Stimulated activated CD4-positive, alpha-beta T cell treated with anti-CD3 and anti-CD28 coated beads, Interleukin-4, amount 100 ng/mL, for 1 hour (primary cell): Measurements from ENCODE around the gene UTS2R.

Experiments used
- DNase-seq: peaks from one replicate; pipeline ENCODE4 v3.0.0-alpha.2; 2020

Gene UTS2R

GRCh38 chr17:82371333-82372248 is at the start of gene UTS2R:
UTS2R (plus strand) TSS chr17:82371765; CDS start chr17:82374325, 2,560 bp downstream.
- DNase-seq = no peak

- no peak for DNase-seq
These were observed 49.6 kb upstream of the UTS2R start for GRCh38 chr17:82321947-82322466.

- no peak for DNase-seq
These were observed 48.8 kb upstream of the UTS2R start for GRCh38 chr17:82322526-82323453.

DNA sequence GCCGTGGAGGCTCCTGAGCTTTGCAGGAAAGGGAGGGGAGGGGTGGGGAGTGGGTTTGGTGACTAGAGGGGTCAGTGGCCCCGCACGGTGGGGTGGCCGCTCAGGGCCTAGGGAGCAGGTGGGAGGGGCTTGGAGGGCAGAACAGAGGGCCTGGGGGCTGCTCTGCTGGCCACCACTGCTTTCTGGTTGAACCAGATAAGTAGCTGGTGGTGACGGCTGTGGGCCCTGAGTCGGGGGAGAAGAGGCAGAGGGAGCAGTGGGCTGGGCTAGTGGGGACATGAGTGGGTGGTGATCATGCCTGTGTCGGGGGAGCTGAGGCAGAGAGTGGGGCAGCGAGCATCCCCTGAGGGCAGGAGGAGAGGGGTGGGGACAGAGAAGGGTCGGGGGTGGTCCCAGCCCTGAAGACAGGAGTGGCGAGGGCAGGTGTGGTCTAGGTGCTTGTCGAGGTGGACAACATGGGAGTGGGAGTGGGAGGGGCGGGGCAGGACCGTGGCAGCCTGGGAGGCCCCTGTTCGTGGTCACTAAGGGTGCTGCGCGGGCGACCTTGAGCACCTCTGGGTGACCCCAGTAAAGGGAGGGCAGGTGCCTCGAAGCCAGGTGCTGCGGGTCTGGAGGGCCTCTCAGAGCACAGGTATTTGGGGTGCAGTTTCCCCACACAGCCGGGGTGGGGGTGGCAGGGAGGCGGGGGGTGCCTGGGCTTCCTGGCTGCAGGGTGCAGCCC is 47.9 kb upstream of the UTS2R start:
- no peak for DNase-seq

DNA sequence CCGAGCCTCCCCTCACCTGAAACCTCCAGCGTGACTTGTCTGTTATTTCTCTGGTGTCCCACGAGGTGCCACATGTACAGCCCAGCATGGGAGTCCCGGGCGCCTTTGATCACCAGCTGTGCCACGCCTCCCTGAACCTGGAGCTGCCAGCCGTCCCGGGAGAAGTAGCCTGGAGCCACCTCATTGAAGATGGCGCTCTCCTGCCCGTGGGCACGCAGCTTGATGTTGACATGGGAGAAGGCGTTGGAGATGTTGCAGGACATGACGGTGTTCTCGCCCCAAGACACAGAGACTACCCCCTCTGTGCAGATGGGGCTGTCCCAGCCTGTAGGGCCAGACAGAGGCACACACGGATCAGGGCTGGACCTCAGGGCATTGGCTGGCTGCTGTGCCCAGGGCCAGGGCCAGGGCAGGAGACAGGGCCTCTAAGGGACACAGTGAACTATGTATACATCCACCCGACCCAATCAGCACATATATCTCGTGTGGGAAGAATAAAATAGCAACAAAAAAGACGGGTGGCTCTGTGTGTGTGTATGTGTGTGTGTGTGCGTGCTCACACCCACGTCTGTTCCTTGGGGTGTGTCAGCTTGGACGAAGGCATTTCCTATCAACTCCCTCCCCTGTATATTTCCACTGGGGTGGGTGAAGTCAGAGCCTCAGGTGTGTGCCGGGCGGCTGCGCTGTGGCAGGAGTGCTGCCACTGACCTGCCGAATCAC is 46.8 kb upstream of the UTS2R start:
- no peak for DNase-seq

- DNase-seq = no peak
These were observed 46.0 kb upstream of the UTS2R start for GRCh38 chr17:82325286-82326180.

- DNase-seq = no peak
These were observed 44.3 kb upstream of the UTS2R start for GRCh38 chr17:82327289-82327688.

DNA sequence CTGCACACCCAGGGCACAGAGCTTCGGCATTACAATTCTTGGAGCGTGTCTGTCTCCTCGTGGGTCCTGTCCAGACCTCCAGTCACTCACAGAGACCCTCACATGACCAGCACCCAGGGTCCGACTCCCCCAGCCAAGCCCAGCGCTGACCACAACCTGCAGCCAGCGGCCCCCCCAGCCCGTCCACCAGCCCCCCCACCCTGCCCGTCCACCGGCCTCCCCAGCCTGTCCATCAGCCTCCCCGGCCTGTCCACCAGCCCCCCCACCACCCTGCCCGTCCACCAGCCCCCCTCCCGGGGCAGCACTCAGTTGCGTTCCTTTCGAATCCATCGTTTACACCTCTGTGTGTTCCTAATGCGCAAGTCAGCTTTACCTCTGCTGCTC is 43.8 kb upstream of the UTS2R start:
- no peak for DNase-seq

DNA sequence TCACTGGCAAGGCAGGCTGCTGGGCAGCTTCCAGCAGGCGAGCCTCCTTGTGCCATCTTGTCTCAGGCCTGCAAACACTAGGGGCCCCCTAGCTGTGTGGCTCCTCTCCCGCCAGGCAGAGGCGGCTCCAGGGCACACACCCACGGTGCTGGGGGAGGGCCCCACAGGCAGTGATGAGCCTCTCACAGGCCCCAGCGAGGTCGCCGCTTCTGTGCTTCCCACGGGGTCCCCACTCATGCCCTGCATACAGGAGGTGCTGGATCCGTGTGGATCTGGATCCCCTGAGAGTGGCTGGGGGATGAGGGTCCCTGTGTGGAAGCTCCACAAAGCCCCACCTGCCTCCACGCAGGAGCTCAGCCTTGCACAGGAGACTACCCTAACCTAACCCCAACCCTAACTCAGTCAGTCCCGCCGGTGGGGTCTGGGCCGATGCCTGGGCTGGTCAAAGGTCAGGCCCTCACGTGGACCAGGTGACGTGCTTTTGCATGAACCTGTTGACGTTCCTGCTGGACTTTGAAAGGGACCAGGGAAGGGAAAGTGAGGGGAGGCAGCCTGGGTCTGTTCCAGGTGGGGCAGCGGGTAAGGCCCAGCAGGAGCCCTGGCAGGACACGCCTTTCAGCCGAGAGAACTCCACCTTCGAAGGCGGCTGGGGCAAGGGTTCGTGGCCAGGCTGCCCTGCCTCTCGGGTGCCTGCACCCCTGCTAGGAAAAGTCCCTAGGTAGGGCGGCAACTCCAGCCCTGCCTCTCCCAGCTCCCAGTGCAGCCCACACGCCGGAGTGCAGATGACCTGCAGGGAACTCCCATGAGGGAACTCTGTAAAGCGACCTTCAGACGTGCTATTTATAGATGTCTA is 43.2 kb upstream of the UTS2R start:
- DNase-seq = no peak

DNA sequence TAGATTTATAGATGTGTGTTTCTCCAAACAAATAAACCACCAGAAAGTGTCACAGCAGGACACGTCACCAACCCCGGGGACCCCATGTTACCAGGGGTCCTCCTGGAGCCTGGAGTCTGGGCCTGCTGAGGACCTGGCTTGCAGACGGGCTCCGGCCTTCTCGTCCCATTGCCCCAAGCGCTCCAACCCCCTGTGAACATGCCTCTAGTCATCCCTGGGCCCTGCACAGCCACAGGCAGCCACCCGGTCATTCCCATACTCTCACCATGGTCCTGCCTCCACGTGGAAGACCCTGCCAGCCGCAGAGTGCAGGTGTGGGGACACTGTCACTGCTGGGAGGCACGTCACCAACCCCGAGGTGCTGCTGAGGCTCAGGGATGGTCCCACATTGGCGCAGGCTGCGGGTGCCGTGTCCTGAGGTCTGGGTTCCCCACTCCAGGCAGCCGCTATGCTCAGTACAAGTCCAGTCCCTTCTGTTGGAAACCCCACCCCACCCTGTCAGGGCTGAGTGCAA is 42.5 kb upstream of the UTS2R start:
- DNase-seq = no peak

DNA sequence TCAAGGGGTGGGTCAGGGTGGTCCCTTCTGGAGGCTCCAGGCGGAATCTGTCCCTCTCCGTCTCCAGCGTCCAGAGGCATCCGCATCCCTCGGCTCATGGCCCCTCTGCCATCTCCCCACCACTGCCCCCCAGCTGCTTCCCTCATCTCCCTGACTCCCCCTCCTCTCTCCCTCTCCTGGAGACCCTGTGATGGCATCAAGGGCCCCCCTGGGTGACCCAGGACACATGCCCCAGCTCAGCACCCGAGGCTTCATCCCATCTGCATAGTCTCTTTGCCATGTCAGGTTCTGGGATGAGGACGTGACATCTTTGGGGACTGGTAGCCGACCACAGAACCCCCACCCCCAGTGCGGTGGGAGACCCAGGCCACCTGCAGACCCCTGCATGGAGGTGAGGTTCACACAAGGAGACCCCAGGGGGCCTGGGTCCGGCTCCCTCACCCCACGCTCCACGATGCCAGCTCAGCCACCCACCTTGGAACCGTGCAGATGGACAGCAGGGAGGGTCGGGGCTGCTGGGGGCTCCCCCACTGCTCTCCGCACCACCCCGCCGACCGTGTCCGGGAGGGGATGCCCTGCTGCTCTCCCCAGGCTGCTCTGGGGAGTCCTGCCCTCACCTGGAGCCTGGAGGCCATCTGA is 41.8 kb upstream of the UTS2R start:
- no peak for DNase-seq

GRCh38 chr17:82330322-82331239 is 41.0 kb upstream of the UTS2R start:
- DNase-seq = no peak

GRCh38 chr17:82331345-82331939 is 40.1 kb upstream of the UTS2R start:
- DNase-seq = no peak

DNA sequence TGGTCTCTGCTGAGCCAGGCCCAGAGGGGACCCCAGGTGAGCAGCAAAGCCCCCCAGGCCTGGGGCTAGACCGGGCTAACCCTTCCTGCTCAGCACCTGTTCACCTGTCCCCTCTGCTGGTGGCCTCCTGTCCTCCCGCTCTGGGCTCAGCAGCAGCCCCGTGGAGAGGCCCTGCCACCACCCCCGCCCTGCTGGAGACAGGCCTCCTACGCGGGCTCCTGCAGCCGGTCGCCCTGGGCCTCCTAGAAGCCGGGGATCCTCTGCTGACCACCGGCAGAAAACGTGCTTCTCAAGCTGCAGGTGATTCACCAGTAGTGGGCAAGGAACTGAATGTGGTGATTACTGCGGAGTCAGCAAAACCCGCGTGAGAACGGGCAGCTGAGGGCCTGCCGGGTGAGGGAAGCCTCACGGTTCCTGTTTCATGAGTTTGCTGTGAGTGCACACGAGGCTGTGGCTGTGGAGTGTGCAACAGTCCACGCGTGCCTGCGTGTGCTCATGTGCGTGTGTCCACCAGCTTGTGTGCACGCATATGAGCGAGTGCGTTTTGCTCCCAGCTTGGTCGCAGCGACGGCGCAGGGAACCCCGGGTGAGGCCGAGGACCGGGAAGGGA is 38.8 kb upstream of the UTS2R start:
- DNase-seq = no peak

GRCh38 chr17:82333279-82334171 is 38.0 kb upstream of the UTS2R start, which contains the start of gene SECTM1:
SECTM1 (minus strand) TSS chr17:82333766; CDS start chr17:82327240, 6,526 bp downstream.
- no peak for DNase-seq

- no peak for DNase-seq
These were observed 37.4 kb upstream of the UTS2R start for GRCh38 chr17:82334204-82334621.
